GM21737 (cell line): ENCODE measurements around the gene PSMA6.
"Not testable (repeated sequence)": the region's sequence is repeated elsewhere in the genome, so short reads cannot be mapped to it uniquely, and the experiment has no call there.

Experiments used
- ATAC-seq: cut with Tn5 transposase; IDR thresholded peaks from one replicate; pipeline ENCODE4 v1.9.1; 2021; ENCODE audit warnings: mild to moderate bottlenecking, moderate library complexity; ENCODE audit not compliant: unreplicated experiment

Gene PSMA6

GRCh38 chr14:35342489-35343010 lies 50.4 kb downstream of the PSMA6 start:
- no peak for ATAC-seq

GRCh38 chr14:35343702-35344101 lies 51.5 kb downstream of the PSMA6 start:
- ATAC-seq = no peak

GRCh38 chr14:35344107-35344807 lies 52.1 kb downstream of the PSMA6 start:
- no peak for ATAC-seq

GRCh38 chr14:35346738-35347322 lies 54.6 kb downstream of the PSMA6 start:
- ATAC-seq = no peak

GRCh38 chr14:35347323-35348043 lies 55.3 kb downstream of the PSMA6 start:
- no peak for ATAC-seq

GRCh38 chr14:35348044-35348380 lies 55.8 kb downstream of the PSMA6 start:
- not testable (repeated sequence) for ATAC-seq

- ATAC-seq = no peak
These were observed 57.5 kb downstream of the PSMA6 start for GRCh38 chr14:35349496-35350365.

- ATAC-seq = no peak
These were observed 59.3 kb downstream of the PSMA6 start for GRCh38 chr14:35351497-35351896.

- no peak for ATAC-seq
These were observed 59.7 kb downstream of the PSMA6 start for GRCh38 chr14:35351897-35352273.

GRCh38 chr14:35352274-35353233 lies 60.4 kb downstream of the PSMA6 start:
- no peak for ATAC-seq

- ATAC-seq = no peak
These were observed 61.4 kb downstream of the PSMA6 start for GRCh38 chr14:35353409-35354172.

GRCh38 chr14:35355235-35355634 lies 63.1 kb downstream of the PSMA6 start:
- ATAC-seq = not testable (repeated sequence)

GRCh38 chr14:35355981-35356841 lies 64.0 kb downstream of the PSMA6 start:
- no peak for ATAC-seq

- ATAC-seq = not testable (repeated sequence)
These were observed 67.5 kb downstream of the PSMA6 start for GRCh38 chr14:35359655-35360054.

- ATAC-seq = no peak
These were observed 68.9 kb downstream of the PSMA6 start for GRCh38 chr14:35361141-35361480.

GRCh38 chr14:35362450-35362849 lies 70.3 kb downstream of the PSMA6 start:
- ATAC-seq = no peak

- no peak for ATAC-seq
These were observed 70.8 kb downstream of the PSMA6 start for GRCh38 chr14:35362911-35363374.
